GM12878 (cell line): ENCODE data around the gene SPINK8. TPM values are rescaled to one million over a fixed set of nuclear protein-coding genes. Genes with fewer than 3 reads are reported as not detected.

Source experiments
- ATF2 ChIP-seq: IDR thresholded peaks from 2 replicates; pipeline ENCODE4 v1.6.1; 2012; ENCODE audit warnings: low read length, inconsistent platforms
- CHD2 ChIP-seq: IDR thresholded peaks from 2 replicates; pipeline ENCODE4 v1.6.1; 2011; ENCODE audit warnings: low read depth, low read length, improper control_type of control experiment, borderline replicate concordance
- EP300 ChIP-seq, 2 experiments: fragments of 150-350 bp in 1 of 2; IDR thresholded peaks; 2 replicates each; pipeline ENCODE4 v1.6.1; 2011 to 2012; ENCODE audit warnings: low read depth in 2 of 2, low read length in 2 of 2, borderline replicate concordance in 1 of 2, improper control_type of control experiment in 1 of 2, inconsistent platforms in 1 of 2; ENCODE audit not compliant: control insufficient read depth in 1 of 2
- JUNB ChIP-seq: IDR thresholded peaks from 2 replicates; pipeline ENCODE4 v1.6.1; 2016; ENCODE audit warnings: antibody characterized with exemption, mild to moderate bottlenecking
- MAX ChIP-seq: IDR thresholded peaks from 2 replicates; pipeline ENCODE4 v1.6.1; 2012; ENCODE audit warnings: low read depth, low read length, improper control_type of control experiment
- MLLT1 ChIP-seq: fragments of 450-650 bp; IDR thresholded peaks from 2 replicates; pipeline ENCODE4 v1.6.1; 2016; ENCODE audit warnings: mild to moderate bottlenecking
- NR2F1 ChIP-seq: fragments of 450-650 bp; conservative IDR thresholded peaks from 2 replicates; pipeline ENCODE4 v1.6.1; 2017; ENCODE audit warnings: mild to moderate bottlenecking
- POLR2A ChIP-seq: IDR thresholded peaks from 2 replicates; pipeline ENCODE4 v1.6.1; 2011; ENCODE audit warnings: low read depth, mild to moderate bottlenecking, low read length
- TCF3 ChIP-seq: IDR thresholded peaks from 2 replicates; pipeline ENCODE4 v1.6.1; 2012; ENCODE audit warnings: low read depth, mild to moderate bottlenecking, low read length, borderline replicate concordance; ENCODE audit not compliant: insufficient read depth
- ZBTB4 ChIP-seq: fragments of 450-650 bp; formaldehyde crosslinking; IDR thresholded peaks from 2 replicates; pipeline ENCODE4 v1.4.0; 2022; ENCODE audit warnings: mild to moderate bottlenecking, moderate library complexity
- ZBTB40 ChIP-seq: fragments of 450-650 bp; IDR thresholded peaks from 2 replicates; pipeline ENCODE4 v1.6.1; 2016; ENCODE audit warnings: mild to moderate bottlenecking, moderate library complexity, borderline replicate concordance
- polyA plus RNA-seq, 11 experiments: library from polyadenylated mRNA; depleted of rRNA in 4 of 11; unstranded in 6 of 11; stranded (reverse) in 5 of 11; fragments of >200 nt; fragmentation: Nextera tagmentation in 4 of 11; fragmentation: Illumina TruSeq in 1 of 11; extraction: Ambion mirVana in 4 of 11; extraction: Trizol in 1 of 11; gene quantifications; 1 replicate in 1 of 11; 2 replicates in 10 of 11; pipeline versions ENCODE4 v1.2.1 to v1.2.3, GENCODE V29; 2011 to 2016; ENCODE audit warnings: inconsistent platforms in 2 of 11, missing spikeins in 2 of 11, low read depth in 1 of 11
- total RNA-seq, 4 experiments: library from RNA; depleted of rRNA in 3 of 4; stranded (reverse); fragments of >200 nt in 3 of 4; fragmentation: Illumina TruSeq in 1 of 4; extraction: Trizol in 1 of 4; gene quantifications; 2 replicates each; pipeline versions ENCODE4 v1.2.1 to v1.2.3, GENCODE V29; 2013 to 2021

Gene SPINK8
- total and polyA plus RNA-seq, 10 of the 15 experiments (the other 5 are each of a cell fraction or from before 2014, with no cell fraction given): not detected

- TF ChIP-seq ZBTB40 (no peak), JUNB (no peak), NR2F1 (no peak), ZBTB4 (CRISPR knock-in tag) (no peak), MAX (no peak), MLLT1 (no peak), TCF3 (no peak), EP300 (IDR thresholded peaks at IDR 0.05; ENCODE audit: borderline replicate concordance in 1 of 2, control insufficient read depth in 1 of 2, low read depth in 2 of 2, low read length in 2 of 2) (no peak), POLR2A (no peak), ATF2 (no peak), CHD2 (no peak)
These were observed 59.0 kb downstream of the SPINK8 start (continued) for GRCh38 chr3:48274452-48274851.
